Muscle layer of colon (tissue), 2 donors: ENCODE results near the gene LNP1.
A peak's percentile ranks its signal among the peaks of the same experiment; 100 is the strongest.

ENCODE experiments used
- H3K27ac ChIP-seq: one replicate; pipeline ENCODE4 v1.7.0; 2013; ENCODE audit warnings: low read depth, mild to moderate bottlenecking, low read length, moderate library complexity
- H3K27me3 ChIP-seq, 2 donors: one replicate each; pipeline ENCODE4 v1.7.0; 2013; ENCODE audit warnings: low read length in 2 of 2, mild to moderate bottlenecking in 2 of 2; ENCODE audit not compliant: insufficient read depth in 2 of 2, control insufficient read depth in 1 of 2
- H3K36me3 ChIP-seq: one replicate; pipeline ENCODE4 v1.7.0; 2013; ENCODE audit warnings: mild to moderate bottlenecking, low read length; ENCODE audit not compliant: insufficient read depth
- H3K4me1 ChIP-seq: one replicate; pipeline ENCODE4 v1.7.0; 2013; ENCODE audit warnings: mild to moderate bottlenecking, low read length; ENCODE audit not compliant: insufficient read depth
- H3K4me3 ChIP-seq, 2 donors: one replicate each; pipeline ENCODE4 v1.7.0; 2013; ENCODE audit warnings: low read length in 2 of 2, low read depth in 1 of 2, mild to moderate bottlenecking in 1 of 2, moderate library complexity in 1 of 2
- H3K9ac ChIP-seq: one replicate; pipeline ENCODE4 v1.7.0; 2013; ENCODE audit warnings: low read length
- H3K9me3 ChIP-seq: one replicate; pipeline ENCODE4 v1.7.0; 2013; ENCODE audit warnings: mild to moderate bottlenecking, low read length
- donor health status: abdominal sarcoma.
- donor health status: Adenocarcinoma of cecum.

The LNP1 gene

GRCh38 chr3:100368441-100368840 is 32.9 kb upstream of the LNP1 start:
- H3K36me3 ChIP-seq = peaks cover 62% of the 10 kb centered on the region

GRCh38 chr3:100370756-100371155 is 30.6 kb upstream of the LNP1 start:
- Histone ChIP-seq H3K27ac (no peak overlapping the region), H3K4me3 (no peak overlapping the region), H3K36me3 (peaks cover 60% of the 10 kb centered on the region), H3K27me3 (no peaks in the 10 kb centered on the region), H3K9ac (no peak overlapping the region), H3K9me3 (no peaks in the 10 kb centered on the region), H3K4me1 (no peaks in the 10 kb centered on the region)

More at GRCh38 chr3:100368441-100368840, 32.9 kb upstream of the LNP1 start:
- no peaks in the 10 kb centered on the region for H3K9me3 ChIP-seq
- H3K9ac ChIP-seq = no peak overlapping the region
- no peaks in the 10 kb centered on the region for H3K27me3 ChIP-seq
- H3K27ac ChIP-seq = no peak overlapping the region
- no peak overlapping the region for H3K4me3 ChIP-seq
- no peaks in the 10 kb centered on the region for H3K4me1 ChIP-seq

- H3K9ac ChIP-seq = no peak overlapping the region
- no peaks in the 10 kb centered on the region for H3K4me1 ChIP-seq
- H3K4me3 ChIP-seq = no peak overlapping the region
- H3K9me3 ChIP-seq = no peaks in the 10 kb centered on the region
- H3K27me3 ChIP-seq = no peaks in the 10 kb centered on the region
- peaks cover 42% of the 10 kb centered on the region for H3K36me3 ChIP-seq
- no peak overlapping the region for H3K27ac ChIP-seq
Observed at GRCh38 chr3:100374521-100374920, 26.8 kb upstream of the LNP1 start.

- Histone ChIP-seq H3K4me3 (no peak overlapping the region), H3K27me3 (no peaks in the 10 kb centered on the region), H3K27ac (no peak overlapping the region), H3K9me3 (no peaks in the 10 kb centered on the region), H3K36me3 (peaks cover 40% of the 10 kb centered on the region), H3K9ac (no peak overlapping the region), H3K4me1 (no peaks in the 10 kb centered on the region)
Observed at GRCh38 chr3:100376301-100376700, 25.0 kb upstream of the LNP1 start.

- no peaks in the 10 kb centered on the region for H3K27me3 ChIP-seq
- peaks cover 16% of the 10 kb centered on the region for H3K4me1 ChIP-seq
- H3K27ac ChIP-seq = no peak overlapping the region
- H3K4me3 ChIP-seq = no peak overlapping the region
- H3K36me3 ChIP-seq = peaks cover 34% of the 10 kb centered on the region
- no peaks in the 10 kb centered on the region for H3K9me3 ChIP-seq
- H3K9ac ChIP-seq = no peak overlapping the region
Observed at GRCh38 chr3:100384733-100385525, 16.4 kb upstream of the LNP1 start.

- Histone ChIP-seq H3K27me3 (no peaks in the 10 kb centered on the region), H3K4me1 (peaks cover 16% of the 10 kb centered on the region), H3K36me3 (peaks cover 21% of the 10 kb centered on the region), H3K27ac (no peak overlapping the region), H3K4me3 (no peak overlapping the region), H3K9ac (no peak overlapping the region), H3K9me3 (no peaks in the 10 kb centered on the region)
Observed at GRCh38 chr3:100386437-100387074, 14.8 kb upstream of the LNP1 start.

GRCh38 chr3:100389025-100389424 is 12.3 kb upstream of the LNP1 start:
- Histone ChIP-seq H3K27me3 (no peaks in the 10 kb centered on the region), H3K36me3 (peaks cover 10% of the 10 kb centered on the region), H3K9ac (no peak overlapping the region), H3K4me1 (peaks cover 16% of the 10 kb centered on the region), H3K27ac (no peak overlapping the region), H3K4me3 (no peak overlapping the region), H3K9me3 (no peaks in the 10 kb centered on the region)

- Histone ChIP-seq H3K4me1 (peaks cover 19% of the 10 kb centered on the region), H3K9ac (no peak overlapping the region), H3K27me3 (no peaks in the 10 kb centered on the region), H3K4me3 (no peak overlapping the region), H3K27ac (no peak overlapping the region), H3K36me3 (no peaks in the 10 kb centered on the region), H3K9me3 (no peaks in the 10 kb centered on the region)
Observed at GRCh38 chr3:100395679-100396431, 5.5 kb upstream of the LNP1 start.

- Histone ChIP-seq H3K27ac (no peak overlapping the region), H3K4me1 (peaks cover 19% of the 10 kb centered on the region)
Observed at GRCh38 chr3:100396967-100397366, 4.4 kb upstream of the LNP1 start.

GRCh38 chr3:100399341-100400071 is 1.8 kb upstream of the LNP1 start:
- peak overlapping the region; percentile 80 for H3K27ac ChIP-seq
- H3K36me3 ChIP-seq = no peaks in the 10 kb centered on the region
- H3K9me3 ChIP-seq = no peaks in the 10 kb centered on the region
- peak overlapping the region; percentile 90 to 99 for H3K4me3 ChIP-seq
- H3K9ac ChIP-seq = peak overlapping the region; percentile 97
- H3K27me3 ChIP-seq = no peaks in the 10 kb centered on the region
- peaks cover 33% of the 10 kb centered on the region for H3K4me1 ChIP-seq

More at GRCh38 chr3:100396967-100397366, 4.4 kb upstream of the LNP1 start:
- H3K4me3 ChIP-seq = no peak overlapping the region
- H3K27me3 ChIP-seq = no peaks in the 10 kb centered on the region
- no peaks in the 10 kb centered on the region for H3K36me3 ChIP-seq
- no peak overlapping the region for H3K9ac ChIP-seq
- H3K9me3 ChIP-seq = no peaks in the 10 kb centered on the region

GRCh38 chr3:100400419-100400779 is 940 bp upstream of the LNP1 start:
- Histone ChIP-seq H3K27me3 (no peaks in the 10 kb centered on the region), H3K9ac (peak overlapping the region; percentile 97), H3K27ac (peak overlapping the region; percentile 80), H3K4me3 (peak overlapping the region; percentile 90 to 99), H3K9me3 (no peaks in the 10 kb centered on the region), H3K36me3 (no peaks in the 10 kb centered on the region), H3K4me1 (peaks cover 33% of the 10 kb centered on the region)
